CMK (cell line): Measurements from ENCODE around the gene GPR155.
"Not testable (repeated sequence)": the region's sequence is repeated elsewhere in the genome, so short reads cannot be mapped to it uniquely, and the experiment has no call there.

Experiments used
- DNase-seq: peaks from one replicate; pipeline ENCODE4 v3.0.0-alpha.2; 2010; ENCODE audit warnings: low read depth

Gene GPR155

GRCh38 chr2:174492963-174493431 lies 6.2 kb upstream of the GPR155 start:
- DNase-seq: no peak

GRCh38 chr2:174491947-174492346 lies 5.1 kb upstream of the GPR155 start:
- no peak for DNase-seq

GRCh38 chr2:174490051-174490450 lies 3.2 kb upstream of the GPR155 start:
- no peak for DNase-seq

- DNase-seq: not testable (repeated sequence)
These were observed 2.7 kb upstream of the GPR155 start for GRCh38 chr2:174489520-174489919.

GRCh38 chr2:174487820-174488162 lies 962 bp upstream of the GPR155 start:
- DNase-seq: no peak

GRCh38 chr2:174487108-174487819 lies 435 bp upstream of the GPR155 start:
- peak; percentile 95 for DNase-seq

- DNase-seq: no peak
These were observed 854 bp downstream of the GPR155 start for GRCh38 chr2:174485788-174486562.

- DNase-seq: not testable (repeated sequence)
These were observed 1.8 kb downstream of the GPR155 start for GRCh38 chr2:174485045-174485444.

GRCh38 chr2:174484573-174484972 lies 2.3 kb downstream of the GPR155 start:
- no peak for DNase-seq

- DNase-seq: no peak
These were observed 4.0 kb downstream of the GPR155 start for GRCh38 chr2:174482854-174483253.

GRCh38 chr2:174477759-174478158 lies 9.1 kb downstream of the GPR155 start:
- DNase-seq: no peak

- no peak for DNase-seq
These were observed 13.0 kb downstream of the GPR155 start for GRCh38 chr2:174473796-174474195.

GRCh38 chr2:174465327-174465726 lies 21.5 kb downstream of the GPR155 start:
- no peak for DNase-seq

GRCh38 chr2:174461221-174461620 lies 25.6 kb downstream of the GPR155 start:
- DNase-seq: no peak

GRCh38 chr2:174454566-174454965 lies 32.3 kb downstream of the GPR155 start:
- no peak for DNase-seq

GRCh38 chr2:174450021-174450816 lies 36.6 kb downstream of the GPR155 start:
- no peak for DNase-seq

- DNase-seq: no peak
These were observed 37.8 kb downstream of the GPR155 start for GRCh38 chr2:174449033-174449432.

- no peak for DNase-seq
These were observed 40.3 kb downstream of the GPR155 start for GRCh38 chr2:174446531-174446930.

- DNase-seq: no peak
These were observed 41.6 kb downstream of the GPR155 start for GRCh38 chr2:174445248-174445647.

- DNase-seq: no peak
These were observed 42.1 kb downstream of the GPR155 start for GRCh38 chr2:174444761-174445160.

GRCh38 chr2:174442546-174443510 lies 44.0 kb downstream of the GPR155 start:
- no peak for DNase-seq
